K562 (cell line): ENCODE data around the gene SYNRG. TPM values are rescaled to one million over a fixed set of nuclear protein-coding genes. Genes with fewer than 3 reads are reported as not detected.

ENCODE experiments used
- DPF2 ChIP-seq: fragments of 450-650 bp; IDR thresholded peaks from 2 replicates; pipeline ENCODE4 v1.6.1; 2016
- EHMT2 ChIP-seq: fragments of 450-650 bp; IDR thresholded peaks from 2 replicates; pipeline ENCODE4 v1.6.1; 2018; ENCODE audit warnings: antibody characterized with exemption
- ESRRA ChIP-seq: fragments of 450-650 bp; IDR thresholded peaks from 2 replicates; pipeline ENCODE4 v1.6.1; 2014; ENCODE audit warnings: low read depth, mild to moderate bottlenecking, moderate library complexity, borderline replicate concordance
- KHSRP ChIP-seq: fragments of 450-650 bp; IDR thresholded peaks from 2 replicates; pipeline ENCODE4 v1.6.1; 2017
- MLX ChIP-seq, 2 experiments: fragments of 450-650 bp in 1 of 2; sonication (generic) in 1 of 2; formaldehyde crosslinking; conservative IDR thresholded peaks; 2 replicates each; pipeline versions ENCODE4 v1.4.0 to v1.8.1; 2020 to 2022; ENCODE audit warnings: mild to moderate bottlenecking in 1 of 2, missing genetic modification reagents in 1 of 2
- REST ChIP-seq, 2 experiments: fragments of 450-650 bp; formaldehyde crosslinking in 1 of 2; IDR thresholded peaks; 2 replicates each; pipeline versions ENCODE4 v1.4.0 to v1.6.1; 2014 to 2020; ENCODE audit warnings: mild to moderate bottlenecking in 2 of 2, borderline replicate concordance in 1 of 2, low read depth in 1 of 2
- SMARCA4 ChIP-seq: fragments of 450-650 bp; IDR thresholded peaks from 2 replicates; pipeline ENCODE4 v1.6.1; 2016
- SMARCE1 ChIP-seq: fragments of 450-650 bp; IDR thresholded peaks from 2 replicates; pipeline ENCODE4 v1.7.1; 2016; ENCODE audit warnings: mild to moderate bottlenecking
- SRSF7 ChIP-seq: fragments of 200-400 bp; formaldehyde crosslinking; optimal IDR thresholded peaks from 2 replicates; pipeline ENCODE3; 2017; ENCODE audit warnings: mild to moderate bottlenecking, low read depth, low read length
- ZNF707 ChIP-seq: fragments of 250-450 bp; sonication (Bioruptor Pico); conservative IDR thresholded peaks from 2 replicates; pipeline ENCODE4 v1.8.0; 2022; ENCODE audit warnings: inconsistent platforms, mild to moderate bottlenecking, moderate library complexity
- ZNF764 ChIP-seq: fragments of 250-450 bp; sonication (Bioruptor Pico); IDR thresholded peaks from 2 replicates; pipeline ENCODE4 v1.4.0; 2020; ENCODE audit warnings: low read depth, mild to moderate bottlenecking, moderate library complexity
- polyA plus RNA-seq, 8 experiments: library from polyadenylated mRNA; depleted of rRNA in 4 of 8; stranded (reverse) in 5 of 8; unstranded in 3 of 8; fragments of >200 nt; fragmentation: Nextera tagmentation in 2 of 8; fragmentation: Illumina TruSeq in 1 of 8; extraction: Ambion mirVana in 2 of 8; extraction: Trizol in 1 of 8; gene quantifications; 2 replicates each; pipeline versions ENCODE4 v1.2.1 to v1.2.3, GENCODE V29; 2011 to 2014; ENCODE audit warnings: inconsistent platforms in 1 of 8, missing spikeins in 1 of 8
- total RNA-seq, 7 experiments: library from RNA; depleted of rRNA in 6 of 7; stranded (reverse); fragments of >200 nt in 6 of 7; fragmentation: Illumina TruSeq in 2 of 7; extraction: Trizol in 2 of 7; gene quantifications; 2 replicates each; pipeline versions ENCODE4 v1.2.1 to v1.2.3, GENCODE V29; 2011 to 2021; ENCODE audit warnings: low replicate concordance in 1 of 7

SYNRG gene
- total and polyA plus RNA-seq, 9 of the 15 experiments (the other 6 are each of a cell fraction or from before 2014, with no cell fraction given): 2.9 to 28.2 (median 15.1) TPM

DNA sequence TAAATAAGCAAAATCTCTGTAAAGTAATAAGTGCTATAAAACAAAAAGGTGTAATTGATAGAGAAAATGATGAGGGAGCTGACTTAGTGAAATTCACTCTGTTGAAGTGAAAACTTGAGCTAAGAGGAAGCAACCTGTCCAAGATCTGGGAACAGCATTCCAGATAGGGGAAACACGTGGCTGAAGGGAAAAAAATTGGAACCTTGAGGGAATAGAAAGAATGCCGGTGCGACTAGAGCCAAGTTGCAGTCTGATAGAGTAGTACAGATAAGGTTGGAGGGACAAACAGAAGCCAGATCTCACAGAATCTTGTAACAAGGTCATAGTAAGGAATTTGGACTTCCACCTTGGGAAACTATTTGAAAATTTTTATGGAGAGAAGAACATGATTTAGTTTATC is 34.7 kb upstream of the SYNRG start (continued):
- TF ChIP-seq MLX (CRISPR knock-in tag; conservative IDR thresholded peaks at IDR 0.05) (no peak), DPF2 (0 out of 2 replicates have a peak, but pooled peaks have one; percentile 40), EHMT2 (no peak), ZNF707 (CRISPR knock-in tag) (no peak), SRSF7 (no peak), ZNF764 (no peak), KHSRP (no peak), SMARCA4 (0 out of 2 replicates have a peak, but pooled peaks have one; percentile 17), SMARCE1 (0 out of 2 replicates have a peak, but pooled peaks have one; percentile 7), ESRRA (no peak), REST (IDR thresholded peaks at IDR 0.05; ENCODE audit: borderline replicate concordance) (no peak), REST (CRISPR knock-in tag; IDR thresholded peaks at IDR 0.05; ENCODE audit: low read depth) (no peak)
